ENCODE measurements around the gene NMT1. TPM values are rescaled to one million over a fixed set of nuclear protein-coding genes. Genes with fewer than 3 reads are reported as not detected.
A peak's percentile ranks its signal among the peaks of the same experiment; 100 is the strongest.

NMT1 gene
- total RNA-seq, 1 donor from 2014 or later: 118 TPM

DNA sequence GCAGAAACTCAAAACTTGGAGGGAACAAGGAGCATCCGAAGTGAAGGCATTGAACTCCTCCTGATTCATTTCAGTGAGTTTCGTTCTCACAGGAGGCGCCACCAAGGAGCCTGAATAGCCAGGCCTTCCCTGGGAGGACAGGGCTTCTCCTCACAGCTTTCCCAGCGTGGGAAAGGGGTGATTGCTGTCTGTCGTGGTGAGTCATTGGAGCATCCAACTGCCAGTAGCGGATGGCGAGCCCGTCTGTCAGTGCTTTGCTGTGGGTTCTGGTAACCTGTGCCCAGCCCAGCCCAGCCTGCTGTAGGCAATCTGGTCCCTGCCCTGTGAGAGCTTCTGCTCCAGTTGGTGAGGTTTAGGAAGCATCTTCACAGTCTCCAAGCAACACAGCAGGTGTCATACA, 42.9 kb downstream of the NMT1 start:
- H3K9me3 Mint-ChIP-seq: no peaks in the 10 kb centered on the region
- H3K36me3 Mint-ChIP-seq (ENCODE audit: low read depth): peaks cover 12% of the 10 kb centered on the region
- H3K27ac Mint-ChIP-seq (ENCODE audit: unreplicated experiment): no peak overlapping the region
- H3K4me3 Mint-ChIP-seq: no peak overlapping the region
- no peaks in the 10 kb centered on the region for H3K27me3 Mint-ChIP-seq (ENCODE audit: low read depth)
- DNase-seq (ENCODE audit: low read depth, low spot score): no peak
- no peaks in the 10 kb centered on the region for H3K4me1 Mint-ChIP-seq
- TF ChIP-seq, protein P1, sequence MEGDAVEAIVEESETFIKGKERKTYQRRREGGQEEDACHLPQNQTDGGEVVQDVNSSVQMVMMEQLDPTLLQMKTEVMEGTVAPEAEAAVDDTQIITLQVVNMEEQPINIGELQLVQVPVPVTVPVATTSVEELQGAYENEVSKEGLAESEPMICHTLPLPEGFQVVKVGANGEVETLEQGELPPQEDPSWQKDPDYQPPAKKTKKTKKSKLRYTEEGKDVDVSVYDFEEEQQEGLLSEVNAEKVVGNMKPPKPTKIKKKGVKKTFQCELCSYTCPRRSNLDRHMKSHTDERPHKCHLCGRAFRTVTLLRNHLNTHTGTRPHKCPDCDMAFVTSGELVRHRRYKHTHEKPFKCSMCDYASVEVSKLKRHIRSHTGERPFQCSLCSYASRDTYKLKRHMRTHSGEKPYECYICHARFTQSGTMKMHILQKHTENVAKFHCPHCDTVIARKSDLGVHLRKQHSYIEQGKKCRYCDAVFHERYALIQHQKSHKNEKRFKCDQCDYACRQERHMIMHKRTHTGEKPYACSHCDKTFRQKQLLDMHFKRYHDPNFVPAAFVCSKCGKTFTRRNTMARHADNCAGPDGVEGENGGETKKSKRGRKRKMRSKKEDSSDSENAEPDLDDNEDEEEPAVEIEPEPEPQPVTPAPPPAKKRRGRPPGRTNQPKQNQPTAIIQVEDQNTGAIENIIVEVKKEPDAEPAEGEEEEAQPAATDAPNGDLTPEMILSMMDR (conservative IDR thresholded peaks at IDR 0.05): no peak

- TF ChIP-seq, protein P1 (conservative IDR thresholded peaks at IDR 0.05): no peak
- no peak for DNase-seq (ENCODE audit: low read depth, low spot score)
- Mint-ChIP-seq H3K27me3 (ENCODE audit: low read depth) (no peaks in the 10 kb centered on the region), H3K4me3 (no peak overlapping the region), H3K27ac (ENCODE audit: unreplicated experiment) (no peak overlapping the region), H3K9me3 (no peaks in the 10 kb centered on the region), H3K4me1 (no peaks in the 10 kb centered on the region), H3K36me3 (ENCODE audit: low read depth) (peaks cover 9% of the 10 kb centered on the region)
Measured at GRCh38 chr17:45104497-45104896, 43.4 kb downstream of the NMT1 start.

DNA sequence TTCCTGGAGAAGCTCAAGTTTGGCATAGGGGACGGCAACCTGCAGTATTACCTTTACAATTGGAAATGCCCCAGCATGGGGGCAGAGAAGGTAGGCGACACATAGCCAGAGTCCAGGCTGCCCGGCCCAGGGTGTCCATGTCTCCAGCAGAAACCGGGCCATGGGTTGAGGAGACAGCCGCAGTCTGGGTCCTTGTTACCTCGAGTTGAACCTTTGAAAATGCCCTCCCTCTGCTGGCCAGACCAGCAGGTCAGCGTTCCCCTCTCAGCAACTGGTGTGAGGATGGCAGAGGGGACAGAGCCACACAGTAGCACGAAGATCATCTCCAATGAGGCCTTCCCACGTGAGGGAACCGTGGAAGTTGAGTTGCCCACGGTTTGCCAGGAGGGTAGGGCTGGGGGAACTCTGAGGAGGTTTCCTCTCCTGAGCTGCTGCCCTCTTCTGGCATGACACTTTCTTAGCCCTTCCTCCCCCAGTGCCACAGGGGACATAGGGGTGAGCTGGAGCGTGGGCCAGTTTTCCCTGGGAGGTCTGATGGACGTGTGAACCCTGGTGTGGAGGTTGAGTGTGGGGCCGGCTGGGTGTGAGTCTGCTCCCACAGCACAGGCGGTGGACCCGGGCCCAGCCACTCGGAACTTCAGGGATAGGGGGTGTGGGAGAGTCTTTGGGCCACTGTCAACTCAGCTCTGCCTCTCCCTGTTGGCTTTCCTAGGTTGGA, 43.9 kb downstream of the NMT1 start:
- TF ChIP-seq, protein P1 (conservative IDR thresholded peaks at IDR 0.05): no peak
- H3K9me3 Mint-ChIP-seq: no peaks in the 10 kb centered on the region
- no peak overlapping the region for H3K27ac Mint-ChIP-seq (ENCODE audit: unreplicated experiment)
- peaks cover 9% of the 10 kb centered on the region for H3K36me3 Mint-ChIP-seq (ENCODE audit: low read depth)
- no peaks in the 10 kb centered on the region for H3K4me1 Mint-ChIP-seq
- no peaks in the 10 kb centered on the region for H3K27me3 Mint-ChIP-seq (ENCODE audit: low read depth)
- no peak overlapping the region for H3K4me3 Mint-ChIP-seq
- DNase-seq (ENCODE audit: low read depth, low spot score): no peak

DNA sequence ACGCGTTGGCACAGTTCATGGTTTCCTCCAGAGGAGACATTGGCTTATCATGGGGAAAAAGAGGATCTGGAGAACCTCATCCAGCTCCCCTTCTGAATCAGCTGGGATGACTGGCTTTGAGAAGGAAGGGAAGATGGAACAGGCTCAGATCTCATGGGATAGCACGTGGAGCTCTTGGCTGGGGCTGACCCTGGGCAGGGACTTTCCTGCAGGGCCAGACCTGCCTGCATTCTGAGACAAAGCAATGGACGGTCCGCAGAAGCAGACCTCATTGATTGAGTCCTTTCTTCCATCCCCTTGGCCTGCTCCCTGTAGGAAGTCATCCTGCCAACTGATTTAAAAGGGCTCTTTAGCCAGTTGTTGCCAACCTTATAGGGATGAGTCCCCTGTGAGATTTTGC, 45.0 kb downstream of the NMT1 start:
- Mint-ChIP-seq H3K27me3 (ENCODE audit: low read depth) (no peaks in the 10 kb centered on the region), H3K27ac (ENCODE audit: unreplicated experiment) (no peak overlapping the region), H3K4me3 (no peak overlapping the region), H3K9me3 (no peaks in the 10 kb centered on the region), H3K4me1 (no peaks in the 10 kb centered on the region), H3K36me3 (ENCODE audit: low read depth) (peaks cover 9% of the 10 kb centered on the region)
- no peak for DNase-seq (ENCODE audit: low read depth, low spot score)
- TF ChIP-seq, protein P1 (conservative IDR thresholded peaks at IDR 0.05): no peak

- peak overlapping the region; percentile 75 for H3K27ac Mint-ChIP-seq (ENCODE audit: unreplicated experiment)
- TF ChIP-seq, protein P1 (conservative IDR thresholded peaks at IDR 0.05): no peak
Measured at GRCh38 chr17:45106582-45106981, 45.5 kb downstream of the NMT1 start.

More at GRCh38 chr17:45106582-45106981, 45.5 kb downstream of the NMT1 start:
- no peak for DNase-seq (ENCODE audit: low read depth, low spot score)
- Mint-ChIP-seq H3K36me3 (ENCODE audit: low read depth) (peaks cover 9% of the 10 kb centered on the region), H3K9me3 (no peaks in the 10 kb centered on the region), H3K4me3 (no peak overlapping the region), H3K4me1 (no peaks in the 10 kb centered on the region), H3K27me3 (ENCODE audit: low read depth) (no peaks in the 10 kb centered on the region)

All from neural crest cell (in vitro differentiated cells).